D721Med (cell line): ENCODE measurements around the gene GPRIN2.

Source experiments
- DNase-seq: peaks from one replicate; pipeline ENCODE4 v3.0.0; 2011; ENCODE audit warnings: low spot score; ENCODE audit not compliant: insufficient read length
- FAIRE-seq: peaks from 2 replicates; lab custom pipeline; 2011; peaks lifted over from hg19 to GRCh38; lab: Jason Lieb, UNC
- TF ChIP-seq, protein P1 (sequence below): IDR thresholded peaks from 2 replicates; pipeline ENCODE4 v1.5.1; 2012; ENCODE audit warnings: mild to moderate bottlenecking, control low read depth; ENCODE audit not compliant: insufficient read depth; ENCODE audit errors: missing control alignments

Gene GPRIN2

DNA sequence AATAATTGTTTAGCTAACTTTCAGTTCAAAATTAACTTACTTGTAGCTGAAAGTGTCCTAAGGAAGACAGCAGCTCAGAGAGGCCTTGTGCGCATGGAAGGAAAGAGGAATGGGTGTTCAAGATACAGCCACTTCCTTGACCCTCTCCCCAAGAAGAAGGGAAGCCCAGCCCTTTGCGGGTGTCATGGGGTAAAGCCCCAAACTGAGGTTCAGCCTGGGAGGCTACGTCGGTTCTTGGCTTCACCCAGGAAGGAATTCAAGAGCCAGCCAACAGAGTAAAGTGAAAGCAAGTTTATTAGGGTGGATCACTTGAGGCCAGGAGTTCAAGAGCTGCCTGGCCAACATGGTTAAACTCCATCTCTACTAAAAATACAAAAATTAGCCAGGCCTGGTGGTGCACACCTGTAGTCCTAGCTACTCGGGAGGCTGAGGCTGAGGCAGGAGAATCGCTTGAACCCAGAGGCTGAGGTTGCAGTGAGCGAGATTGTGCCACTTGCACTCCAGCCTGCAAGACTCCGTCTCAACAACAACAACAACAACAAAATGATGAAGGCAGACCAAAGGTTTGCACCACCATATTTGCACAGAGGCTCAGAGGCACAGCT, 15.9 kb downstream of the GPRIN2 start:
- FAIRE-seq (no peak), DNase-seq (no peak)
- TF ChIP-seq, protein P1, sequence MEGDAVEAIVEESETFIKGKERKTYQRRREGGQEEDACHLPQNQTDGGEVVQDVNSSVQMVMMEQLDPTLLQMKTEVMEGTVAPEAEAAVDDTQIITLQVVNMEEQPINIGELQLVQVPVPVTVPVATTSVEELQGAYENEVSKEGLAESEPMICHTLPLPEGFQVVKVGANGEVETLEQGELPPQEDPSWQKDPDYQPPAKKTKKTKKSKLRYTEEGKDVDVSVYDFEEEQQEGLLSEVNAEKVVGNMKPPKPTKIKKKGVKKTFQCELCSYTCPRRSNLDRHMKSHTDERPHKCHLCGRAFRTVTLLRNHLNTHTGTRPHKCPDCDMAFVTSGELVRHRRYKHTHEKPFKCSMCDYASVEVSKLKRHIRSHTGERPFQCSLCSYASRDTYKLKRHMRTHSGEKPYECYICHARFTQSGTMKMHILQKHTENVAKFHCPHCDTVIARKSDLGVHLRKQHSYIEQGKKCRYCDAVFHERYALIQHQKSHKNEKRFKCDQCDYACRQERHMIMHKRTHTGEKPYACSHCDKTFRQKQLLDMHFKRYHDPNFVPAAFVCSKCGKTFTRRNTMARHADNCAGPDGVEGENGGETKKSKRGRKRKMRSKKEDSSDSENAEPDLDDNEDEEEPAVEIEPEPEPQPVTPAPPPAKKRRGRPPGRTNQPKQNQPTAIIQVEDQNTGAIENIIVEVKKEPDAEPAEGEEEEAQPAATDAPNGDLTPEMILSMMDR, result no peak

DNA sequence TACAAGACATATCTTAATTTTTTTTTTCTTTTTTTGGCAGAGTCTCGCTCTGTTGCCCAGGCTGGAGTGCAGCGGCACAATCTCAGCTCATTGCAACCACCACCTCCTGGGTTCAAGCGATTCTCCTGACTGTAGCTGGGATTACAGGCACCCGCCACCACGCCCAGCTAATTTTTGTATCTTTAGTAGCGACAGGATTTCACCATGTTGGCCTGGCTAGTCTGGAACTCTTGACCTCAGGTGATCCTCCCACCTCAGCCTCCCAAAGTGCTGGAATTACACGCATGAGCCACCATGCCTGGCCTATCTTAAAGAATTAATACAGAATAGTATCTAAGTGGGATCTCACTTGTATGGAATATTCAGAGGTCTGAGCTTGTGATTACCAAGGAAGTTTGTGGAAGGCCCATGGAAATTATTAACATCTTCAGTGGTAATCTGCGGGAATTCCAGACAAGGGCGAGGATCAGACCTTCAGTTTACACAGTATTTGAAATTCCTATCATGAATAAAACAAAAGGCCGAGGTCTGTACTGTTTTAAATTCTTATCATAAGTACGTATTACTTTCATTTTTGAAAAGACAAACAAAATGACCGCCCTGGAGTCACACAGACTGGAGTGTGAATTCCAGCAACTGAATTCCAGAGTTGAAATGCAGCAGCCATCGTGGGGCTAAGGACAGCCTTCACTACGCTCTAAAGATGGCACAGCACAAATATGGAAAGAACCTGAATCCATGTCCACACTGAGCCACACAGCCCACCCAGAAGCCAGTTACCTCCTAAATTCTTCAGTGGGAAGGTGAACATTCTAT, 16.7 kb downstream of the GPRIN2 start:
- no peak for FAIRE-seq

DNA sequence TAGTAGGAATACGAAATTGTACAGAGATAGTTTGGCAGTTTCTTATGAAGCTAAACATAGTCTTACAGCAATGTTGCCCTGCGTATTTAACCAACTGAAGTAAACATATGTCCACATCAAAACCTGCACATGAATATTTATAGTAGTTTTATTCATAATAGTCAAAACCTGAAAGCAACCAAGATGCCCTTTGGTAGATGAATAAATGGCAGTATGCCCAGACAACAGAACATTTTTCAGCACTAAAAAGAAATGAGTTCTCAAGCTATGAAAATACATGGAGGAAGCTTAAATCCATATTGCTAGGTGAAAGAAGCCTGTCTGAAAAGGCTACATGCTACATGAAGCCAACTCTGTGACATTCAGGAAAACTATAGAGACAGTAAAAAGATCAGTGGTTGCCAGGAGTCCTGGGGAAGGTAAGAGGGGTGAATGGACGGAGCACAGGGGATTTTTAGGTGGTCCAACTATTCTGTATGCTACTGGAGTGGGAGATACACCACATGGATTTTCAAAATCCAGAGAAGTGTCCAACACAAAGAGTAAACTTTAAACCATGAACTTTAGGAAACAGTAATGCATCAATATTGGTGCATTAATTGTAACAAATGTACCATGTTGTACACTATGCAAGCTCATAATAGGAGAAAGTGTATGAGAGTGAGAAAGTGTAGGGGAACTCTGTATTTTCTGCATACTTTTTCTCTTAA, 17.6 kb downstream of the GPRIN2 start:
- TF ChIP-seq, protein P1, result no peak
- FAIRE-seq, result no peak
- no peak for DNase-seq

More for the DNA sequence above, 16.7 kb downstream of the GPRIN2 start:
- no peak for DNase-seq
- TF ChIP-seq, protein P1, result no peak

DNA sequence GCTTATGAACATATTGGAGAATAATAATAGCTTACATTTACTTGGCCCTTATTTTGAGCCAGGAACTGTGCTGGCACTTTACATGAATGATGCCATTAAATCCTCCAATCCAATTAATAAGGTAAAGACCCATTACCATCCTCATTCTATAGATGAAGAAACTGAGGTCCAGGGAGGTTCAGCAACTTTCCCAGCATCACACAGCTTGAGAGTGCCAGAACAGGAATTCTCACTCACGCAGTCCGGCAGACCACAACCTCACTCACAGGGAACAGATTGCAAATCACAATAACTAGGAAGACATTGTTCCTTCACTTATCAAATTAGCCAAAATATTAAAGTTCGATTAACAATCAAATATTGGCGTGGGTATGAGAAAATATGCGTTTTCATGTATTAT, 18.3 kb downstream of the GPRIN2 start:
- TF ChIP-seq, protein P1, result no peak
- DNase-seq (no peak), FAIRE-seq (no peak)

DNA sequence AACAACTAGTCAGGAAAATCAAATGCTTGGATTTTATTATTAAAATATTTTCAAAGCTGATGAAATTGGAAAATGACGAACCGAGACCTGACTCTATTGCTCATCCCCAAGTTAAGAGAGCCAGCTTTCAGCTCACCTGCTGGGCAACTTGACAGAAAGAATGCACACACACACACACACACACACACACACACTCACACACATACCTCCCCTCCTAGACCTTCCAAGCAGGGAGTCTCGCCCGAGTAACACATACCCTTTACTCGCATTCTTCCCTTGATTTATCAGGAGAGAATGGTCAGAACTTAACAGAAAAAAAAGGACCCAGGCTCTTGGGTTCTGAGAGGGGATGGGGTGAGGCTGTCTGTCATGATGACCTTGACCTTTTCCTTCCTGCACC, 19.1 kb downstream of the GPRIN2 start:
- DNase-seq (no peak), FAIRE-seq (no peak)
- TF ChIP-seq, protein P1, result no peak

DNA sequence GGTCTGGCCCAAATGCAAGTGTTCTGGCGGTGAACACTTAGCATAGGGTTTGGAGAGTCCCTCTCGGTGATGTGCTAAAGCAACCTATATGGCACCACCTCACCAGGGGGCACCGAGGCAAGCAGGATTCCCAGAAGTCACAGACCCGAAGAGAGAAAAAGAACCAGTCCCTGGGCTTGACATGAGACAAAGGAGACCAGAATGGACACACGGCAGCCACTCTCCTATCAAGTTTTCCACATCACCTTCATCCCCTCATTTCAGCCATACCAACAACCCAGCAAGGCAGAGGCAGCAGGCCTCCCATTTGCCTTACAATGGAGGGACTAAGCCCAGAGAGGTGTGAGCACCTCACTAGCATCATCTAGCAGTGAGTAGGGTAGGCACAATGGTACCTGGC, 19.7 kb downstream of the GPRIN2 start:
- no peak for FAIRE-seq
- TF ChIP-seq, protein P1, result no peak
- no peak for DNase-seq
